GM12891 (cell line): ENCODE results near the gene C10orf90.

Experiments
- PAX5 ChIP-seq: IDR thresholded peaks from 2 replicates; pipeline ENCODE4 v1.6.1; 2011; ENCODE audit warnings: low read length, moderate library complexity, mild to moderate bottlenecking; ENCODE audit not compliant: insufficient read depth, severe bottlenecking
- POLR2A ChIP-seq: IDR thresholded peaks from 2 replicates; pipeline ENCODE4 v1.6.1; 2011; ENCODE audit warnings: low read depth, low read length, control low read depth
- POLR2AphosphoS5 ChIP-seq: IDR thresholded peaks from 2 replicates; pipeline ENCODE4 v1.6.1; 2011; ENCODE audit warnings: low read depth, low read length, control low read depth
- POU2F2 ChIP-seq: IDR thresholded peaks from 2 replicates; pipeline ENCODE4 v1.6.1; 2011; ENCODE audit warnings: low read depth, mild to moderate bottlenecking, control low read depth, low read length, moderate library complexity
- TAF1 ChIP-seq: IDR thresholded peaks from 2 replicates; pipeline ENCODE4 v1.6.1; 2011; ENCODE audit warnings: low read depth, low read length, control low read depth

DNA sequence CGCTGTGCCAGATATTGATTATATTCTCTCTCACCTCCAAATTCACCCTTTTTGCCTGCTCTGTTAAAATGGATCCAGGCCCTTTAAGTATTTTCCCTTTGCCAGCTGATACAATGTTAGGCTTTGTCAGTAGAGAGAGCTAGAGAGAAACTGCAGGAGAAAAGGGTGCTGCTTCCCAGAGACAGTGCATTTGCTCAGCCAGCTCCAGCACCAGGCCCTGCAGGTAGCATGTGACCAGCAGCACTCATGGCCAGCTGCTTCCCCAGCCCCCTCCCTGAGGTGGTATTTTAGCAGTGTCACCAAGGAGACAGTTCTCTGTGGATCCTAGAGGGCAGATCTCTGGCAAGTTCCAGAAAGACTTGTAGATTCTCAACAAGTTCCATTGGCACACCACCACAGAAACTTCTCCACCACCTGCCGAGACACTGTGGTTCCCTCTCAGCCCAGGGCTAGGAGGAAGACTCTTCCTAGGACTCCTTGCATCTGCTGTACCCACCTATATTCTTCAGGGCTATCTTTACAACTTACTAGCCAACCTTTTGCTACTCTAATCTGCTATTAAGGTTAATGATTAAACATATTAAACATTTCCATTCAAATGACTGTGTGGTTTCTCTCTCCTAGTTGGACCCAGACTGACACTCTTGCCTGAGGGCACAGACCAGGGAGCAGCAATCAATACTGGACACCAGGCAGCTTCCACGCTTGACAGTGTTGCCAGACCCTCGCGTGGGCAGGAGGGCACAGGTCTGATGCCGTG, 246.6 kb downstream of the C10orf90 start:
- TF ChIP-seq POLR2AphosphoS5 = no peak
- TF ChIP-seq POLR2A = no peak
- TF ChIP-seq POU2F2 = no peak
- no peak for TF ChIP-seq TAF1
- TF ChIP-seq PAX5 = no peak
